ENCODE measurements around the gene ADORA2A.

- no peak for TF ChIP-seq RBAK (CRISPR knock-in tag; IDR thresholded peaks at IDR 0.05)
- no peak for TF ChIP-seq TARDBP (CRISPR knock-in tag; IDR thresholded peaks at IDR 0.05)
- no peak for TF ChIP-seq HMGA1 (CRISPR knock-in tag; conservative IDR thresholded peaks at IDR 0.05)
These were observed 38.2 kb downstream of the ADORA2A start for GRCh38 chr22:24465566-24465965.

All from HepG2 (cell line).